HG03457 (cell line): ENCODE results near the gene SLC39A11.
"Not testable (repeated sequence)": the region's sequence is repeated elsewhere in the genome, so short reads cannot be mapped to it uniquely, and the experiment has no call there.

Experiments
- ATAC-seq: cut with Tn5 transposase; IDR thresholded peaks from one replicate; pipeline ENCODE4 v1.9.1; 2021; ENCODE audit warnings: moderate number of reproducible peaks; ENCODE audit not compliant: unreplicated experiment

Gene SLC39A11

DNA sequence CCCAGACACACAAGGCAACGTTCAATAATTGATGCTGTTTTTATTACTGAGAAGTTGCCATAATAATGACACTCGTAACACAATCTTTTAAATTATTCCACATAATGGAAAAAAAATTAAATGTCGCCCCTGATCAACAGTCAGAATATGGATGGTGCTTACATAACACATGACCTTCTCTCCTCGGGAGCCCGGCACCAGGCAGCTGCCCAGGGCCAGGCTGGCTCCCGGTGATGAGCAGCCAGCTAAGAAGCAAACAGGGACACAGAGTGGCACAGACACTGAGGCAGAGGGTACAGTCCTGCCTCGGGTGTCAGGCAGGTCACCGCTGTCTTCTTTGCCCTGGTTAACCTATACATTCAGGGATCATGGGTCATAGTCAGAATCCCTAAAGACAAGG lies 137.9 kb downstream of the SLC39A11 start:
- ATAC-seq: no peak

DNA sequence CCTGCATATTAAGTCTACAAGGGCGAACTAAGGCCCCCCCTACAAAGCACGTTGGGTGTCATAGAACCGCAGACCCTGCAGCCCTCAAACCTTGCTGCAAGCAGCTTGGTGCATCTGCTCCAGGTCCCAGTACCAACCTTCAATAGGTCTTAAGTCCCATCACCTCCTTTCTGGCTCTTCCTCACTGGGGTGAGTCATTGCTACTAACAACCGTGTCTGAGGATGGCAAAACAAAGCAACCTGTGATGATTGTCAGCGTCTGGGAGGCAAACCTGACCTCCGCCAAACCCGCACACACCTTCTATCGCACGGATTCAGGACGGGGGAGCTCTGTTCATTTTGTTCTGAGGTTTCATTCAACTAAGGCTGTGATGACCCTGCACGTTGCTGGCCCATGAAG lies 138.9 kb downstream of the SLC39A11 start:
- ATAC-seq: no peak

GRCh38 chr17:72952641-72953315 lies 139.7 kb downstream of the SLC39A11 start:
- ATAC-seq: no peak

DNA sequence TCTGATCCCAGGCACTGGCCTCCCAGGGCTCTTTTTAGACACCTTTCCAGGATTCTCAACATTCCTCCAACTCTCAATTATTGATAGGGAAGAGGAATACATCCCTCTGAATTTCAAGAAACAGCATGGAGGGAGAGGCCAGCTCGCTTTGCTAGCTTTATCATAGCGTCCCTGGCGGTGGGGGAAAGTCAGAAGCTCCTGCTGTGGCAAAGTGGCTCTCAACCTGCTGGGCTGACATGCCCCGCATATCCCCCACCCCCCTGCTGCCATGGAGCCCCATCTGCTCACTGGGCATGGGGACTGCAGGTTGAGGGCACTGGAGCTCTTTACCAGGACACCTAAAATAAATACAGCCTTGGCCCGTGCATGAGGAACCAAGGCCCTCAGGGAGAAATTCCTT lies 140.3 kb downstream of the SLC39A11 start:
- no peak for ATAC-seq

GRCh38 chr17:72950242-72950931 lies 142.1 kb downstream of the SLC39A11 start:
- no peak for ATAC-seq

- ATAC-seq: no peak
These were observed 144.4 kb downstream of the SLC39A11 start for GRCh38 chr17:72948115-72948514.

GRCh38 chr17:72947475-72947874 lies 145.0 kb downstream of the SLC39A11 start:
- no peak for ATAC-seq

DNA sequence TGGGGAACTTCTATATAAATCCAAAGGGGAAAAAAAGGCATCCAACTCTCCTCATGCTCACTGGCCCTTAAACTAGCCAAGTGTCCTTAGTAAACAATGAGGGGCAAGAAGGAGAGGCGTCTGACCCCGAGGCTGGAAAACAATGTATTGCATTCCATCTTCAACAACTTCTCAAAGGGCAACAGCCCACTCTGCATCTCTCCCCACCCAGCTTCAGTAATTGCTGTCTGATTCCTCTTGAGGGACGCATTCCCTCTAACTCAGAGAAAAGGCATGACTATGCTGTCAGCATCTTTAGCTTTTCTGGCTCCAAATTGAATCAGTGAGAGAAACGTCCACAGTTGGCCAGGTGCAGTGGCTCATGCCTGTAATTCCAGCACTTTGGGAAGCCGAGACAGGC lies 145.8 kb downstream of the SLC39A11 start:
- no peak for ATAC-seq

DNA sequence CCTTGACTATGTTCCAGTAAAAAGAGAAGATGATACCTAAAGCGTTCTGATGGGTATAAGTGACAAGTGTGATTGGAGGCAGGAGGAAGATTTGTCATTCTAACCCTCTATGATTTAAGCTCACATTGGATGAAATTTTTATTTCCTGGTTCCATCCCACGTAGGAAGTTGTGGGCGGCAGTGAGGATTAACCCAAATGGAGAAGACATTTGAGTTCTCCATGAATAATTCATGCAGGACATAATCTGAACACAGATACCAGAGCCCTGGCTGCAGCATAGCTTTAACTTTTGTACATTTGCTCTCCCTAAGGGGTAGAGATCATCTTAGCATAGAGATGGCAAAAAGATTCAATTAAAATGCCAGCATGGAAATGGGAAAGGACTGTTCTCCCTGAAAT lies 146.3 kb downstream of the SLC39A11 start:
- ATAC-seq: no peak

DNA sequence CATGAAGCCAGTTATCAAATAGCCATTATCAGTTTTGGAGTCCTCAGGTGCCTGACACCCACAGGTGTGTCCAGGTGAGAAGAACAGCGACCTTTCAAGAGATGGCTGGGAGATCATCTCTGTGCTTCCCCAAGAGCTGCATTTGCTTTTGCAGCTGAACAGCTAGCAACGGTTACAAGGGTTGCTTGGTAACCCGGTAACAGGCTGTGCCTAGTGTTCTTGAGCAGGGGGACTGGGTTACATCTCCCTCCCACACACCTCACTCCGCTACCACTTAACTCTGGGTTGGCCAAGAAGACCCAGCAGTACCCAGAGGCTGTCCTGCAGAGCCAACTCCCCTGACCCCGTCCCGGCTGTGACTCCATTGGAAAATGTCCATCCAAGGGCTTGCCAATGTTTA lies 147.0 kb downstream of the SLC39A11 start:
- ATAC-seq: no peak

GRCh38 chr17:72943826-72944689 lies 148.4 kb downstream of the SLC39A11 start:
- no peak for ATAC-seq

DNA sequence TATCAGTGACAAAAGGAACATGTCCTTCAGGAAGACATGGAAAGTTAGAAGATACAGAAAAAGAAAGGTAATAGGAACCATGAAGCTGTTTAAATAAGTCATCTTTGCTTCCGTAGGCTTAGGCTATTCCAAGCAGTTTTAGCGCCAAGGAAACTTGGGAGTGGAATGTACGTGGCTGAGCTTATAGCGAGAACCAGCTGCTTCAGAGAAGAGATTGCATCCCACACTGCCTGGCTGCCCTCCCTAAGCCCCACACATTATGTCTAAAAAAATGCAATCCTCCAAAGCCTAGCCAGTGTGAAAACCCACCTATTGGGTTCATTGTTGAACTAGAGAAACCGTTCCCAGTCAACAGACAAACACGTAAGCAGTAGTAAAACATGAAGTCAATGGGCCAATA lies 149.9 kb downstream of the SLC39A11 start:
- no peak for ATAC-seq

DNA sequence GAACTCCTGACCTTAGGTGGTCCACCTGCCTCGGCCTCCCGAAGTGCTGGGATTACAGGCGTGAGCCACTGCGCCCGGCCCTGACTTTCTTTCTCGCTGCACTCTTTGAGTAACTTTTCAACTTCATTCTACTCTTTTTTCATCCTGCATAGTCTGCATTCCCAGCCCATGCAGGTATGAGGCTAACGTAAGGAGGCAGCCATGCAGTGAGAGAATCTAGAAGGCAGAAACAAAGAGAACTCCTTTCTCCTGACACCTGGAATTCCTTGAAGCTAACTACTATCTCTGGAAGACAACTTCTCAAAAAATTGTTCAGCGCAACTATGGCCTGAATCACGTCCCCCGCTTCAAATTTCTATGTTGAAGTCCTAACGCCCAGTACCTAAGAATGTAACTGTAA lies 152.0 kb downstream of the SLC39A11 start:
- no peak for ATAC-seq

DNA sequence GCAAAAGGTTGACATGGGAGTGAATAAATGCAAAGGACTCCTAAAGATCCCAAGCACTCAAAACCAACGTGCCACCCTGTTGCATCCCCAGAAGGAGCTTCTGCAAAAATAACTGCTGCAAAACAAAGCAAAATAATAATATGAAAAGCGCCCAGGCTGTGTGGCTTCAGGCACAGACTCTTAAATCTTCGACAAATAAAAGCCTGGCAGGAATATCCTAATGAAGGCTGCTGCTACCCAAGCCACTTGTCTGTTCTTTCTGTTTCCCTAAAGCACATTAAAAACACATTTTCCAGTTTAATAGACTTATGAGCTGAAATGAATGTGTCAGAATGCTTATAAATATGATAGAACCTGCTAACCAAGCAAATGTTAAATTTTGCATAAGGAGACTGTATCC lies 154.0 kb downstream of the SLC39A11 start:
- ATAC-seq: no peak

- no peak for ATAC-seq
These were observed 154.8 kb downstream of the SLC39A11 start for GRCh38 chr17:72937707-72938106.

- ATAC-seq: not testable (repeated sequence)
These were observed 155.2 kb downstream of the SLC39A11 start for GRCh38 chr17:72937254-72937653.

DNA sequence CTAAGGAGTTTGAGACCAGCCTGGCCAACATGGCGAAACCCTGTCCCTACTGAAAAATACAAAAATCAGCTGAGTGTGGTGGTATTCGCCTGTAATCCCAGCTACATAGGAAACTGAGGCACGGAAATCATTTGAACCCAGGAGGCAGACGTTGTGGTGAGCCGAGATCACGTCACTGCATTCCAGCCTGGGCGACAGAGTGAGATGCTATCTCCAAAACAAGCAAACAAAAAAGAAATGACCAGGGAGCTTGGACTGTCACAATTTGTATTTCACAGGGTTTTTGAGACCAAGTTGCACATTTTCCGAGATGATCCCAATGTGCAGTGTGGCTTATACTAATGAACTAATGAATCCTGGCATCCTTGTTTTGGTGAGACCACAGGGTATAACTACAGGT lies 156.5 kb downstream of the SLC39A11 start:
- ATAC-seq: no peak

- ATAC-seq: no peak
These were observed 157.6 kb downstream of the SLC39A11 start for GRCh38 chr17:72934927-72935326.

DNA sequence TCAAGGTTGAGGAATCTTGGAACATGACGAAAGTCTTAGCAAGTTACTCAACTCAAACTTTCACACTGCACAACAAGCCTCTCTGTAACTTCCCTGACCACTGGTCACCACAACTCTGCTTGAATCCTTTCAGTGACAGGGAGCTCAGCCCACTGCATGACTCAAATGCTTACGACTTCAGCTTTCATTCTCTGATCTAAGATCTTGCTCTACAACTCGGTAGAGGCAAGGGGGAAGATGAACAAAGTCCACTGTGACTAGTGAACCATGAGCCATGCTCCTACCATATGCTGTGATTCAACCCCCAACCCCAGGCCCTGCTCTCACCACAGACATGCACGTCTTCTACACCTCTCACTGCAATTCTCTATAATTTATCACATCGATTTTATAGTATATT lies 160.9 kb downstream of the SLC39A11 start:
- ATAC-seq: no peak

DNA sequence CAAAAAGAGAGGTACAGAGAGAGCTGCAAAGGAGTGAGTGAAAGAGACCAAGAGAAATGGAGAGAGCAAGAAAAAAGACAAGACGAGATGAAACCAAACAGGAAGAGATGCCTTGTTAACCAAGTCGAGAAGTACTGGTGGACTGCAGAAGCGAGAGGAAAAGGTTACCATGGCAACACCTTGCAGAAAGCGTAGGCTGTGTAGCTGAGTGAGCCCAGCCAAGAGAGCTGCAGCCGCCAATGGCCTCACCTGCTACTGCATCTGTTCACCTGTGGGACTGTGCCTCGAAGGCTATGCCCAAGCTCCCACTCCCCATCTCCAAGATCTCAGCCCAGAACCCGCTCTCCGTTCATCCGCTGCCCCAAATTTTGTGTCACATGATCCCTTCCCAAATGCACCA lies 161.3 kb downstream of the SLC39A11 start:
- no peak for ATAC-seq

- ATAC-seq: no peak
These were observed 162.5 kb downstream of the SLC39A11 start for GRCh38 chr17:72930031-72930430.
